OCI-LY1 (cell line): ENCODE data around the gene STK4.

Experiments used
- EZH2 ChIP-seq: fragments of 200-600 bp; sonication (generic), shearing (Covaris generic); IDR thresholded peaks from 2 replicates; pipeline ENCODE4 v1.8.0; 2017; ENCODE audit warnings: borderline replicate concordance, mixed run types, mild to moderate bottlenecking, antibody characterized with exemption, low read length, moderate library complexity, mixed read lengths
- TF ChIP-seq, protein P1 (sequence below): fragments of 200-600 bp; sonication (generic), shearing (Covaris generic); IDR thresholded peaks from 2 replicates; pipeline ENCODE4 v1.5.1; 2017; ENCODE audit warnings: mild to moderate bottlenecking, antibody characterized with exemption, low read length, moderate library complexity, mixed read lengths

DNA sequence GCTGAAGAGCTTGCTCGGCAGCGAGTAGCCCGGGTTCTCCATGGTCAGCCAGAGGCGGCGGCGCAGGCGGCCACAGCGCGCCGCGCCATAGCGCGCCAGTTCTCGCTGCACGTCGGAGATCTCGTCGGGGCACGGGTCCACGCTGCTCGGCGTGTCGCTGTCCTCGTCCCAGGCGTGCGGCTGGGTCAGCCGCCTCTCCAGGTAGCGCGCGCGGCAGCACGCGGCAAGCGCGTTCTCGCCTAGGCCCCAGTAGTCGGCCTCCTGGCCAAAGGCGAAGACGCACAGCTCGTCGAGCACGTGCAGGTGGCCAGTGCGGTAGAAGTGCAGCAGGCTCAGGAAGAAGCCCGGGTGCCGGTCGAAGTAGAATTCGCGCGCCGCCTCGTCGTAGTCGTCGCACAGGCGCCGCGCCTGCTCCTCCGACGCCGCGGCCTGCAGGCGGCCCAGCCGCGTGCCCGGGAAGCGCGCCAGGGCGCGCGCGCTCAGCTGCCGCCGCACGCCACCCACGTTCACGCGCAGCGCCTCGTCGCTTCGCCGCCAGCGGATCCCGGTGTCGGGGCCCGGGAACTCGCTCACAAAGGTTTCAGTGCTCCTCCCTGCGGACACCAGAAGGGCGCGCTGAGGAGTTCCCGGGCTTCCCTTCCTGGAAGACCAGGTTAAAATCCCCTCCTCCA, 131.9 kb downstream of the STK4 start:
- TF ChIP-seq, protein P1, sequence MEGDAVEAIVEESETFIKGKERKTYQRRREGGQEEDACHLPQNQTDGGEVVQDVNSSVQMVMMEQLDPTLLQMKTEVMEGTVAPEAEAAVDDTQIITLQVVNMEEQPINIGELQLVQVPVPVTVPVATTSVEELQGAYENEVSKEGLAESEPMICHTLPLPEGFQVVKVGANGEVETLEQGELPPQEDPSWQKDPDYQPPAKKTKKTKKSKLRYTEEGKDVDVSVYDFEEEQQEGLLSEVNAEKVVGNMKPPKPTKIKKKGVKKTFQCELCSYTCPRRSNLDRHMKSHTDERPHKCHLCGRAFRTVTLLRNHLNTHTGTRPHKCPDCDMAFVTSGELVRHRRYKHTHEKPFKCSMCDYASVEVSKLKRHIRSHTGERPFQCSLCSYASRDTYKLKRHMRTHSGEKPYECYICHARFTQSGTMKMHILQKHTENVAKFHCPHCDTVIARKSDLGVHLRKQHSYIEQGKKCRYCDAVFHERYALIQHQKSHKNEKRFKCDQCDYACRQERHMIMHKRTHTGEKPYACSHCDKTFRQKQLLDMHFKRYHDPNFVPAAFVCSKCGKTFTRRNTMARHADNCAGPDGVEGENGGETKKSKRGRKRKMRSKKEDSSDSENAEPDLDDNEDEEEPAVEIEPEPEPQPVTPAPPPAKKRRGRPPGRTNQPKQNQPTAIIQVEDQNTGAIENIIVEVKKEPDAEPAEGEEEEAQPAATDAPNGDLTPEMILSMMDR, result no peak
- no peak for TF ChIP-seq EZH2
